M059J (cell line): Measurements from ENCODE around the gene MMP25. TPM values are rescaled to one million over a fixed set of nuclear protein-coding genes. Genes with fewer than 3 reads are reported as not detected.
"Not testable (repeated sequence)": the region's sequence is repeated elsewhere in the genome, so short reads cannot be mapped to it uniquely, and the experiment has no call there.

Experiments
- DNase-seq: peaks from one replicate; pipeline ENCODE4 v3.0.0-alpha.2; 2012; ENCODE audit warnings: low read depth
- total RNA-seq: library from RNA; depleted of rRNA; stranded (reverse); fragments of >200 nt; shearing (Covaris generic); gene quantifications from 2 replicates; pipeline ENCODE4 v1.2.3, GENCODE V29; 2014

MMP25 gene
- total RNA-seq, 1 experiment from 2014 or later, result 0.02 TPM

- no peak for DNase-seq
Observed at GRCh38 chr16:3054965-3055733, 8.8 kb downstream of the MMP25 start.

GRCh38 chr16:3055734-3056115, 9.4 kb downstream of the MMP25 start:
- DNase-seq, result not testable (repeated sequence)

GRCh38 chr16:3056336-3057180, 10.2 kb downstream of the MMP25 start:
- no peak for DNase-seq

- no peak for DNase-seq
Observed at GRCh38 chr16:3057181-3058138, 11.1 kb downstream of the MMP25 start.

- peak; percentile 42 for DNase-seq
Observed at GRCh38 chr16:3058139-3059030, 12.0 kb downstream of the MMP25 start.

GRCh38 chr16:3059041-3059722, 12.8 kb downstream of the MMP25 start:
- peak; percentile 91 for DNase-seq

- DNase-seq, result no peak
Observed at GRCh38 chr16:3059723-3060242, 13.4 kb downstream of the MMP25 start.

- no peak for DNase-seq
Observed at GRCh38 chr16:3060339-3061127, 14.2 kb downstream of the MMP25 start.

- no peak for DNase-seq
Observed at GRCh38 chr16:3062553-3062952, 16.2 kb downstream of the MMP25 start.

- no peak for DNase-seq
Observed at GRCh38 chr16:3063625-3064386, 17.4 kb downstream of the MMP25 start.

GRCh38 chr16:3065069-3065741, 18.8 kb downstream of the MMP25 start, which contains the start of gene IL32:
Gene IL32 (plus strand): TSS chr16:3065640. CDS start chr16:3065812, 172 bp downstream.
- peak; percentile 85 for DNase-seq

- DNase-seq, result no peak
Observed at GRCh38 chr16:3065742-3066439, 19.5 kb downstream of the MMP25 start.

- no peak for DNase-seq
Observed at GRCh38 chr16:3066440-3066748, 20.0 kb downstream of the MMP25 start.

- no peak for DNase-seq
Observed at GRCh38 chr16:3068487-3068886, 22.1 kb downstream of the MMP25 start.

- DNase-seq, result not testable (repeated sequence)
Observed at GRCh38 chr16:3069146-3069545, 22.8 kb downstream of the MMP25 start.

- no peak for DNase-seq
Observed at GRCh38 chr16:3070608-3071111, 24.3 kb downstream of the MMP25 start.

- DNase-seq, result no peak
Observed at GRCh38 chr16:3071655-3072054, 25.3 kb downstream of the MMP25 start.
